Type B pancreatic cell (in vitro differentiated cells): Measurements from ENCODE around the gene CS. TPM values are rescaled to one million over a fixed set of nuclear protein-coding genes. Genes with fewer than 3 reads are reported as not detected.
"Not testable (repeated sequence)": the region's sequence is repeated elsewhere in the genome, so short reads cannot be mapped to it uniquely, and the experiment has no call there.

Experiments
- DNase-seq: peaks from one replicate; pipeline ENCODE4 v3.0.0; 2021; ENCODE audit warnings: mixed read lengths; ENCODE audit not compliant: unreplicated experiment; ENCODE audit errors: extremely low spot score
- H3K27ac Mint-ChIP-seq: 2 replicates; pipeline ENCODE4 v1.8.0; 2021; ENCODE audit warnings: mild to moderate bottlenecking, mixed read lengths
- H3K27me3 Mint-ChIP-seq: 2 replicates; pipeline ENCODE4 v1.8.0; 2021; ENCODE audit warnings: mixed read lengths
- H3K36me3 Mint-ChIP-seq: 2 replicates; pipeline ENCODE4 v1.8.0; 2021; ENCODE audit warnings: mixed read lengths
- H3K4me1 Mint-ChIP-seq: one replicate; pipeline ENCODE4 v1.8.0; 2021; ENCODE audit warnings: mixed read lengths; ENCODE audit not compliant: unreplicated experiment
- H3K4me3 Mint-ChIP-seq: 2 replicates; pipeline ENCODE4 v1.8.0; 2021; ENCODE audit warnings: mild to moderate bottlenecking, mixed read lengths
- H3K9me3 Mint-ChIP-seq: 2 replicates; pipeline ENCODE4 v1.8.0; 2021; ENCODE audit warnings: mixed read lengths
- total RNA-seq: library from RNA; stranded (reverse); gene quantifications from 2 replicates; pipeline ENCODE4 v1.2.1, GENCODE V29; 2021; ENCODE audit warnings: low replicate concordance
- TF ChIP-seq, protein P1 (sequence below): fragments of 200-600 bp; sonication (generic); conservative IDR thresholded peaks from 2 replicates; pipeline ENCODE4 v1.5.0; 2021; ENCODE audit warnings: antibody characterized with exemption, mild to moderate bottlenecking

CS gene
- total RNA-seq, 1 donor from 2014 or later: 278 TPM

DNA sequence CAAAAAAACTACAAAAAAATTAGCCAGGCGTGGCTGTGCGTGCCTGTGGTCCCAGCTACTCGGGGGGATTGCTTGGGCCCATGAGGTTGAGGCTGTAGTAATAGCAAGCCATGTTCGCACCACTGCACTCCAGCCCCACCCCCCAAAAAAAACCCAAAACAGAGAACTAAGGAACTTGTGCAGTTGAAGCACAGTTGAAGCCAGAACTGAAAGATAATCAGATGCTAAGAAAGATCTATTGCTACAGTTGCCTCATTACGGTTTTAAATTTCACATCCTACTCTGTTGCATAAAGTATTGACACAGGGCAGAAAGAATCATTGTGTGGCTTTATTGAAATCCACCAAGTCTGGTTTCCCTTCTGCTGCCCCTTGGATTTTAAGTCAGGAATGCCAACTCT is 3.8 kb downstream of the CS start:
- TF ChIP-seq, protein P1, sequence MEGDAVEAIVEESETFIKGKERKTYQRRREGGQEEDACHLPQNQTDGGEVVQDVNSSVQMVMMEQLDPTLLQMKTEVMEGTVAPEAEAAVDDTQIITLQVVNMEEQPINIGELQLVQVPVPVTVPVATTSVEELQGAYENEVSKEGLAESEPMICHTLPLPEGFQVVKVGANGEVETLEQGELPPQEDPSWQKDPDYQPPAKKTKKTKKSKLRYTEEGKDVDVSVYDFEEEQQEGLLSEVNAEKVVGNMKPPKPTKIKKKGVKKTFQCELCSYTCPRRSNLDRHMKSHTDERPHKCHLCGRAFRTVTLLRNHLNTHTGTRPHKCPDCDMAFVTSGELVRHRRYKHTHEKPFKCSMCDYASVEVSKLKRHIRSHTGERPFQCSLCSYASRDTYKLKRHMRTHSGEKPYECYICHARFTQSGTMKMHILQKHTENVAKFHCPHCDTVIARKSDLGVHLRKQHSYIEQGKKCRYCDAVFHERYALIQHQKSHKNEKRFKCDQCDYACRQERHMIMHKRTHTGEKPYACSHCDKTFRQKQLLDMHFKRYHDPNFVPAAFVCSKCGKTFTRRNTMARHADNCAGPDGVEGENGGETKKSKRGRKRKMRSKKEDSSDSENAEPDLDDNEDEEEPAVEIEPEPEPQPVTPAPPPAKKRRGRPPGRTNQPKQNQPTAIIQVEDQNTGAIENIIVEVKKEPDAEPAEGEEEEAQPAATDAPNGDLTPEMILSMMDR: no peak
- Mint-ChIP-seq H3K4me3 (no peak overlapping the region), H3K36me3 (peaks cover 7% of the 10 kb centered on the region), H3K4me1 (peaks cover 34% of the 10 kb centered on the region), H3K9me3 (no peaks in the 10 kb centered on the region), H3K27ac (peak overlapping the region; percentile 59), H3K27me3 (no peaks in the 10 kb centered on the region)
- no peak for DNase-seq

- no peak for DNase-seq
- Mint-ChIP-seq H3K36me3 (peaks cover 9% of the 10 kb centered on the region), H3K4me3 (no peak overlapping the region), H3K9me3 (no peaks in the 10 kb centered on the region), H3K27me3 (no peaks in the 10 kb centered on the region), H3K4me1 (peaks cover 27% of the 10 kb centered on the region), H3K27ac (no peak overlapping the region)
- TF ChIP-seq, protein P1: no peak
These were observed 6.3 kb downstream of the CS start for GRCh38 chr12:56293795-56294194.

GRCh38 chr12:56288705-56289387 is 11.3 kb downstream of the CS start:
- TF ChIP-seq, protein P1: no peak
- H3K9me3 Mint-ChIP-seq: no peaks in the 10 kb centered on the region
- H3K4me1 Mint-ChIP-seq: peaks cover 6% of the 10 kb centered on the region
- H3K27ac Mint-ChIP-seq: no peak overlapping the region
- H3K27me3 Mint-ChIP-seq: no peaks in the 10 kb centered on the region
- H3K4me3 Mint-ChIP-seq: no peak overlapping the region
- no peak for DNase-seq
- H3K36me3 Mint-ChIP-seq: peaks cover 13% of the 10 kb centered on the region

- no peak for DNase-seq
- no peak overlapping the region for H3K27ac Mint-ChIP-seq
- H3K36me3 Mint-ChIP-seq: peaks cover 19% of the 10 kb centered on the region
- no peaks in the 10 kb centered on the region for H3K9me3 Mint-ChIP-seq
- no peak overlapping the region for H3K4me3 Mint-ChIP-seq
- peaks cover 1% of the 10 kb centered on the region for H3K4me1 Mint-ChIP-seq
- no peaks in the 10 kb centered on the region for H3K27me3 Mint-ChIP-seq
- TF ChIP-seq, protein P1: no peak
These were observed 13.9 kb downstream of the CS start for GRCh38 chr12:56286044-56286830.

DNA sequence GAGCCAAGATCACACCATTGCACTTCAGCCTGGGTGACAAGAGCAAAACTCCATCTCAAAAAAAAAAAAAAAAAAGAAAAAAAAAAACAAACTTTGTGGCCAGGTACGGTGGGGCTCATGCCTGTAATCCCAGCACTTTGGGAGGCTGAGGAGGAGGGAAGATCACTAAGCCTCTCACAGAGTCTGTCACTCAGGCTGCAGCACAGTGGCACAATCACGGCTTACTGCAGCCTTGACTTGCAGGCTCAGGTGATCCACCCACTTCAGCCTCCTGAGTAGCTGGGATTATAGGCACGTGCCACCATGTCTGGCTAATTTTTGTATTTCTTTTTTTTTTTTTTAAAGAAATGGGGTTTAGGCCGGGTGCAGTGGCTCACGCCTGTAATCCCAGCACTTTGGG is 15.9 kb downstream of the CS start:
- not testable (repeated sequence) for H3K27ac Mint-ChIP-seq, H3K9me3 Mint-ChIP-seq, H3K4me3 Mint-ChIP-seq

DNA sequence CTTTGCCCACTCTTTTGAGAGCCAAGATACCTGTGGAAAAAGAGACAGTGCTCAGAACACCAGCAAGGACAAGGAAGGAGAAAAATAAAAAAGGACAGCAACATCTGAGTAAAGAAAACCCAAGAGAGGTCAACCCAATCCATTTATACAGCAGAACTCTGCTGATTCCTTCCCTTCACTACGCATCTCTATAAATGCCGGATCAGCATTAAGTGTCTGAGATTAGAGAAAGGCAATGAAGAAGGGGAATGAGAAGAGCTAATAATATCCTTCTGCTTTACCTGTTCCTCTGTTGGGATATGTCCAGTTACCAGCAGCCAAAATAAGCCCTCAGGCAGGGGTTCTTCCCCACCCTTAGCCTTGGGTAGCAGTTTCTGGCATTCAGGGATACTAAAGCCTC is 17.6 kb downstream of the CS start:
- Mint-ChIP-seq H3K27me3 (no peaks in the 10 kb centered on the region), H3K4me3 (no peak overlapping the region), H3K9me3 (no peaks in the 10 kb centered on the region), H3K4me1 (no peaks in the 10 kb centered on the region), H3K27ac (no peak overlapping the region), H3K36me3 (peaks cover 26% of the 10 kb centered on the region)
- no peak for DNase-seq
- TF ChIP-seq, protein P1: no peak

More for the DNA sequence above, 15.9 kb downstream of the CS start:
- not testable (repeated sequence) for H3K27me3 Mint-ChIP-seq, DNase-seq, H3K4me1 Mint-ChIP-seq
- H3K36me3 Mint-ChIP-seq: peaks cover 23% of the 10 kb centered on the region
